Stimulated activated CD4-positive, alpha-beta T cell treated with anti-CD3 and anti-CD28 coated beads, Interleukin-4, amount 100 ng/mL, for 48 hours (primary cell): ENCODE results near the gene TARBP2.
A peak's percentile ranks its signal among the peaks of the same experiment; 100 is the strongest.

ENCODE experiments used
- DNase-seq, 2 donors: peaks; one replicate each; pipeline ENCODE4 v3.0.0-alpha.2; 2020; ENCODE audit warnings: low read depth in 2 of 2

TARBP2 gene, protein sequence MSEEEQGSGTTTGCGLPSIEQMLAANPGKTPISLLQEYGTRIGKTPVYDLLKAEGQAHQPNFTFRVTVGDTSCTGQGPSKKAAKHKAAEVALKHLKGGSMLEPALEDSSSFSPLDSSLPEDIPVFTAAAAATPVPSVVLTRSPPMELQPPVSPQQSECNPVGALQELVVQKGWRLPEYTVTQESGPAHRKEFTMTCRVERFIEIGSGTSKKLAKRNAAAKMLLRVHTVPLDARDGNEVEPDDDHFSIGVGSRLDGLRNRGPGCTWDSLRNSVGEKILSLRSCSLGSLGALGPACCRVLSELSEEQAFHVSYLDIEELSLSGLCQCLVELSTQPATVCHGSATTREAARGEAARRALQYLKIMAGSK

DNA sequence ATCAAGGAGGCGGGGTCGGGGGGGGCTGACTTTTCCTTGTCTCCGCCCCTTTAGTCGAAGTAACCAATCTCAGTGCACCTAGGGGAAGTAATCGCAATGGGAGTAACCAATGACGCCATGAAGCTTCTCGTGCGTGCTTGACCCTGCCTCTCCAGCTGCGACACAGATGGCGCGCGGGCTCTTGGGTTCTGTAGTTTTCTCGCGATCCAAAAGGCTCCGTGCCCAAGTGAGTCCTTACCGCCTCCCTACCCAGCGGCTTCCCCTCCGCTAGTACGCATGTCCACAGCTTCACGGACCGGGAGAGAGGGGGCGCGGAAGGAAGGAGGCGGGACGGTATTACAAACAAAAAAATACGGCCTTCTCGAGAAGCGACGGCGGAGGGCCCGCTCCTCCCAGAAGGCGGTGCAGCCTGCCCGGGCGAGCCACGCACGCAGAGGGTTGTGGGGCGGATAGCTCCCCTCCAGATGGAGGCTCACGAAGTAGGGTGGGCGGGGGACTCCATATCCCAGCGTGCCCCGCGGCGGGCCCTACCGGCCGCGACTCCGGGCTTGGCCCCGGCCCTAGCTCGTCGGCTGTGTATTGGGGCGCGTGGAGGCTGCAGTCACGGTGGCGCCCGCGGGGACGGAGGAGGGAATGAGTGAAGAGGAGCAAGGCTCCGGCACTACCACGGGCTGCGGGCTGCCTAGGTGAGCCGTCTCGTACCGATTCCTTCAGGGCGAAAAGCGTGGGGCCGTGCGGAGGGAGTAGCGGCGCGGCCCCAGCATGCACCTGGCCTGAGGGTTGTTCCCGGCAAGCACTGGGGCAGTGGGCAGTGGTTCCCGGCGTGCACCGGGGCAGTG is at the start of gene TARBP2:
TARBP2 (plus strand) TSS at position 508 of the 839 bp plus-strand sequence; CDS start at position 634, 126 bp downstream.
- peak; percentile 90 to 97 for DNase-seq

DNA sequence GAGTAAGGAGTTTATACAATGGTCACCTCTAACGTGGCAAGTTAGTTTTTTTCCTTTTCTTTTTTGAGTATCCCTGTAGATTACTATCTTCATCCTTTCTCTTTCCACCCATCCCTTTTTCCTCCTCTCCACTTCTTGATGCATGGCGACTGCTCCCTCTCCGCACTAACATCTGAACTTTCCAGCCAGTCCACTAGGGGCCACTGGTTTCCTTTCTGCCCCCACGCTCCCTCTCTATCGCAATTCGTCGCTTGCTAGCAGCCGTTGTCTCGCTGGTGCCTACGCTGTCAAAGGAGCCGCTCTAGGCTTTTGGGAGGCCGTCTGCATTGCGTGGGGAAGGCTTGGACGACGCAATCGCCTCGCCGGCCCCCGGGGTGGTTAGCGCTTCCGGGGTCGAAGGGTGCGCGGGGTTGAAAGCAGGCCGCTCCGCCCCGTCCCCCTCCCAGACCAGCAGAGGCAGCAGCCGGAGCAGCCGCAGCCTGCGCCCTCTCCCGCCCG is 49.4 kb upstream of the TARBP2 start, which contains the start of gene PCBP2:
PCBP2 (plus strand) TSS at position 442 of the 498 bp plus-strand sequence. CDS start 2,699 bp downstream, outside the sequence.
- DNase-seq, result peak; percentile 95 to 97

- peak; percentile 56 to 59 for DNase-seq
These were observed 48.7 kb upstream of the TARBP2 start for GRCh38 chr12:53452159-53453077.

DNA sequence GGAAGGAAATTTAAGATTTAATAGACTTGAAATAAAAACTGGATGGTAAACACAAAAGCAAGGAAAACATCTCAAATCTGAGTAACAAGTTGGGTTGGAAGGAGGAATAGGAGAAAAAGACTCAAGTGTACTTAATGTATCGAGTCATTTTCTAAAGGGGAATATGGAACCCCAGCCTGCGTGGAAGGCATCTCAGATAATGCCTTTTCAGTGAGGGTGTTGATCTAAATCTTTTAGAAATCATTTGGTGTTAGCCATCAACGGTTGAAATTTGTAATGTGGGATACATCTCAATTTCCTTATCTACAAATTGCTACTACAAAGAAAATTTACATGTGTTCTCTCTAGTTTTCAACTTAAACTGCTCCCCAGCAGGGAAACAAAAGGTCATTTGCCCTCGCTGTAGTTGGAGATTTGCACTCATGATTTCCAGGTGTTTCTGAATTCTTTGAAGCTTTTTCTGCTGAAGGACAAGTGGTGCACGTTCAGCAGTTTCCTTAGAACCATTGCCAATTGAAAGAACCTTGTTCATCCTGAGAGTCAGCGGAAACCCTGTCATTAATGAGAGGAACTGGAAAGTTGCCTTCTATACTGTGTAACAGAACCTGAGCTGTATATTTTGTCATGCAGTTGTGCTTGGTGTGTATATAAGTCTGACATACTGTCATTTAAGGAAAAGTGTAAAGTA is 47.0 kb upstream of the TARBP2 start:
- no peak for DNase-seq

- DNase-seq, result no peak
These were observed 46.4 kb upstream of the TARBP2 start for GRCh38 chr12:53454707-53455106.

DNA sequence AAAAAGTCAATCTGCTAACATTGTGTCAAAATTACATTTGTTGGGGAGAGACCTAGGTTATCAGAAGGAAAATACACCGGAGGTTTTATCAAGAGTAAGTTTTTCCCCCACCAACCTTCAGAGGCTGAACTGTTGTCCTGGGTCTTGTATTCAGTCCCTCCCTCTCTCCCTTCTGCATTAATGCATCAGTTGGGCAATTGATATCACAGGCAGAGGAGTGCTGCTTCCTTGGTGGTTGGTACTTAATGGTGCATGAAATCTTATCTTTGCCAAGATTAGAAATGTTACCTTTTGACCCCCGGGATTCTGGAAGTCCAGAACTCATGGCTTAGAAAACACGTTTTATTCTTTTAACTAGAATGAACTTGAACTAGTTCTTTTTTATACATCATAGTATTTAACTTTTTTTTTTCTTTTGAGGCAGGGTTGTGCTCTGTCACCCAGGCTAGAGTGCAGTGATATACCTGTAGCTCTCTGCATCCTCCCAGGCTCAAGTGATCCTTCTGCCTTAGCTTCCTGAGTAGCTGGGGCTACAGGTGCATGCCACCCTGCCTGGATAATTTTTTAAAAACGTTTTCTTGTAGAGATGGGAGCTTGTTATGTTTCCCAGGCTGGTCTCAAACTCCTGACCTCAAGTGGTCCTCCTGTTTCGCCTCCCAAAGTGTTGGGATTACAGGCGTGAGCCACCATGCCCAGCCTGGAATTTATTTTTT is 44.3 kb upstream of the TARBP2 start:
- DNase-seq, result no peak

DNA sequence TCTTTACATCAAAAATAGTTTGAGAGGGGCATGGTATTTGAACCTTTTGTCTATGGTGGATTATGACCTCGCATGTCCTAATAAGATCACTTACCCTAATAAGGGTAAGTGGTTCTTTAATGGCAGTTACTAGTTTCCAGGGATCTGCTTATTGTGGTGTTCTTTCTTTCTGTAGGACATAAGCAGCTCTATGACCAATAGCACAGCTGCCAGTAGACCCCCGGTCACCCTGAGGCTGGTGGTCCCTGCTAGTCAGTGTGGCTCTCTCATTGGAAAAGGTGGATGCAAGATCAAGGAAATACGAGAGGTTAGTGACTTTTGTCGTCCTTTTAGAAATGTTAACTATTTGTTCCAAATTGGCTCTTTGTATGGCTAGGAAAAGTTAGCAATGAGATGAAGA is 42.0 kb upstream of the TARBP2 start:
- DNase-seq, result no peak

- no peak for DNase-seq
These were observed 40.0 kb upstream of the TARBP2 start for GRCh38 chr12:53461059-53461458.

GRCh38 chr12:53461591-53461990 is 39.5 kb upstream of the TARBP2 start:
- no peak for DNase-seq

DNA sequence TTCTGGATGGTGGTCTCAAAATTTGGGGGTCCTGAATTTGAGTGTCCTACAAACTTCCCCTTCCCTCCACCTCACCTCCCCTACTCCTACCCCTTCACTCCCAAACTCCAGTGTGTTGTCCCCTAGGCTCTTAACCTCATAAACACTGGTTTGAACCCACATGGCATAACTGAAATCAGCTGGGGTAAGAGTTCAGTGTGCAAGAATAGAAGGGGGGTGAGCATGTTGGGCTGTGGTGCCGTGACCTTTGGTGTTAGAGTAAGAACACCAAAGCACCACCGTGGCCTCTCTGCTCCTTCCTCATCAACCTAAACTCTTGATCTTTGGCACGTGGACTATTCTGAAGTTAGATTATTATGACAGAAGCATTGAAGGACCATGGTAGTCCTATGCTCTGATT is 38.1 kb upstream of the TARBP2 start:
- DNase-seq, result no peak

- DNase-seq, result no peak
These were observed 37.1 kb upstream of the TARBP2 start for GRCh38 chr12:53463802-53464560.

GRCh38 chr12:53464685-53465418 is 36.2 kb upstream of the TARBP2 start:
- no peak for DNase-seq

GRCh38 chr12:53465679-53466078 is 35.4 kb upstream of the TARBP2 start:
- no peak for DNase-seq

- DNase-seq, result no peak
These were observed 34.4 kb upstream of the TARBP2 start for GRCh38 chr12:53466640-53467039.

DNA sequence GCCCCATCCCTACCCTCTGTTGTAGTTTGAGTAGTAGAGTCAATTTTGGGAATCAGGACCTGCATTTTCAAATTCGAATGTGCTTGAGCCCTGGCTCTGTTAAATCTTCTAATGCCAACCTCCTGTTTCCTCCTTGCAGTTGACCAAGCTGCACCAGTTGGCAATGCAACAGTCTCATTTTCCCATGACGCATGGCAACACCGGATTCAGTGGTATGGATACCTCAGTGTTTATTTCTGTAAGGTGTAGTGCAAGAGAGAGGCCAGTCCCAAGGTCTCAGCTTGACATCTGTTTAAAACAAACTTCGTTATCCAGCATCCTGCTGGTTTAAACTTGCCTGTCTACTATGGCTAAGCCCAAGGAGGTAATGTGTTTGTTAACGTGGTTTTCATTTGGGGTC is 34.0 kb upstream of the TARBP2 start:
- no peak for DNase-seq

- no peak for DNase-seq
These were observed 33.2 kb upstream of the TARBP2 start for GRCh38 chr12:53467880-53468279.

DNA sequence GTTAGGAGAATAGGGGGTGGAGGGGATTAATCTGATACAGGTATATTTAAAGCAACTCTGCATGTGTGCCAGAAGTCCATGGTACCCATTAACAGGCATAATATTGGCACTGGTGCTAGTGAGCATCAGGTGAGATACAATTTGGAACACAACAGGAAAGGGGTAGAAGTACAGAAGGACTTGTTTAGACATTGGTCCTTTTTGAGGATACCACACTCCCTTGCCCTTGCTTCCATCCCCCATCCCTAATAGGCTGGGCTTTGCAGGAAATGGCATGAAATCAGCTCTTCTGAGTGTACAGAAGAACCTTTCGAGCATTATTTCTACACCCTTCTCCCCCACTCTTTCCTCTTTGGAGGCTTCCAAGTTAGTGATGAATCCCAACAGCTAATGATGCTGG is 32.8 kb upstream of the TARBP2 start:
- no peak for DNase-seq

DNA sequence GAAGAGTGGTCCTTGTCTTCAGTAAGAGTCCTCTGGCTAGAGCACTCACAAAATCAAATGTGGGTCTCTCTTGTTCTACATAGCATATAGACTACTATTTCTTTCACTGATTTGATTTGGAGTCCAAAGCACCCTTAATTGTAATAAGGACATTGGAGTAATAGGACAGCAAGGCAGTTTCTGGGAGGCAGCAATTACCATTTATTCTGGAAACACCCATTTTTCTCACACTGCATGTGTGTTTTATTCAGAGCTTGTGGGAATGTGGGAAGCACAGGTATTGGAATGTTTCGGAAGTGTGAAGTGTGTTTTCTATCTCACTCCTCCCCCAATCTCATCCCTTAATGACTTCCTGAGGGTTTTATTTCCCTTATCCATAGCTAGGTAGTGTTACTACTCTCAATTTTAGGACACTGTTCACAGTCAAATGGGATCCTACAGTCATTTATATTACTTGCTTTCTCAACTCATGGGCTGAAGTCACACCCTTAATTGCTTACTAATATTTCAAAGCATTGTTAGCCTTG is 29.0 kb upstream of the TARBP2 start:
- DNase-seq, result no peak

GRCh38 chr12:53474077-53474476 is 27.0 kb upstream of the TARBP2 start:
- DNase-seq, result no peak
